A172 (cell line): ENCODE data around the gene UIMC1. TPM values are rescaled to one million over a fixed set of nuclear protein-coding genes. Genes with fewer than 3 reads are reported as not detected.
"Not testable (repeated sequence)": the region's sequence is repeated elsewhere in the genome, so short reads cannot be mapped to it uniquely, and the experiment has no call there.

Source experiments
- DNase-seq: peaks from one replicate; pipeline ENCODE4 v3.0.0-alpha.2; 2015; ENCODE audit warnings: low spot score
- total RNA-seq: library from RNA; depleted of rRNA; stranded (reverse); fragments of >200 nt; shearing (Covaris generic); gene quantifications from 2 replicates; pipeline ENCODE4 v1.2.3, GENCODE V29; 2014

Gene UIMC1
- total RNA-seq, 1 experiment from 2014 or later: 42.9 TPM

DNA sequence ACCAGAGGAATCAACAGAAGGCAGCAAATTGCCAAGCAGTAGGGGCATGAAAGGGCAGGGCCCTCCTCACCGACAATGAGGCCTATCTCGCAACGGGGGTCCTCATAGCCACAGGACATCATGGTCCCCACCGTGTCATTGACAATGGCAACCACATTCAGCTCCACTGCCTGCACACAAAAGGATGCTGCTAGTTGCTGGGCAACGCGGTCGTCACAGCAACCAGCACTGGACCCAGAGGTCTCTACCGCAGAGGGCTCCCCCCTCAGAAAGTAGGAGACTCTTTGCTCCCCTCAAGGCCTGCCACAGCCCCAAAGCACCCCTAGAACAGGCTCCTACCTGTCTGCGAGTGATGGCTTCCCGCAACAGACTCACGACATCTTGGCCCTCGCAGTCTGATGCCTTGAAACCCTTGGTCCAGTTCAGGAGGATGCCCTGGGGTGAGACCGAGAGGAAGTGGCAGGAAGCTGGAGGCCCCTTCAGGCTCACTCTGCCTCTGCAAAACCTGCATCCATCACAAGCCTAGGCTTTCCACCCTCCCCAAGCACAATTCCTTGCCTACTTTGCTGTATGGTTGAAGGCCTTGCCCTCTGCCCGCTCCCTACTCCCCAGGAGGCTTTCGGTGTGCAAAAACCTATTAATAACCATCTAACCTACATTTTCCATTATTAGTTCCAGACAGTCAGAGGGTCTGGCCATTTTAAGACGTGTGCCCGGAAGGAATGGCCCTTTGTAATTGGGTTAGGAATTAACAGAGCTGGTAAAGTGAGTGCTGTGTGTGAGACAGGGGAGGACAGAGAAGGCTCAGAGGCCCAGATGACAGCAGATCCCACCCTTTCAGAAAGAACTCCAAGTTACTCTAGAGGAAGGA lies 122.6 kb downstream of the UIMC1 start:
- no peak for DNase-seq

DNA sequence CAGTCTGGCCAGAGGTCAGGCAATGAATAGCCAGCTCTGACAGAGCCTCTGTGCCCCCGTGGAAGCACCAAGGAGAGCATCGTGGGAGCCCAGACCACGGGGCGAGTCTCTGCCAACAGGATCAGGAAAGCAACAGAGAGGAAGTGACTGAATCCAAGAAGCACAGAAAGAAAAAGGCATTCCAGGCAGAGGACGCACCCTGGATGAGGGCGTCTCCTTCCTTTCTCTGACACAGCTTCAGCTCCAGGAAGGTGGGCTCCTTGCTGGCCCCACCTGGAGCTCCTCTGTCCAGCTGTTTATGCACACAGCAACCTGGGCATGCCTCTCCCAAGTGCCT lies 124.0 kb downstream of the UIMC1 start:
- DNase-seq: peak; percentile 19

GRCh38 chr5:176881816-176882566 lies 124.6 kb downstream of the UIMC1 start:
- no peak for DNase-seq

DNA sequence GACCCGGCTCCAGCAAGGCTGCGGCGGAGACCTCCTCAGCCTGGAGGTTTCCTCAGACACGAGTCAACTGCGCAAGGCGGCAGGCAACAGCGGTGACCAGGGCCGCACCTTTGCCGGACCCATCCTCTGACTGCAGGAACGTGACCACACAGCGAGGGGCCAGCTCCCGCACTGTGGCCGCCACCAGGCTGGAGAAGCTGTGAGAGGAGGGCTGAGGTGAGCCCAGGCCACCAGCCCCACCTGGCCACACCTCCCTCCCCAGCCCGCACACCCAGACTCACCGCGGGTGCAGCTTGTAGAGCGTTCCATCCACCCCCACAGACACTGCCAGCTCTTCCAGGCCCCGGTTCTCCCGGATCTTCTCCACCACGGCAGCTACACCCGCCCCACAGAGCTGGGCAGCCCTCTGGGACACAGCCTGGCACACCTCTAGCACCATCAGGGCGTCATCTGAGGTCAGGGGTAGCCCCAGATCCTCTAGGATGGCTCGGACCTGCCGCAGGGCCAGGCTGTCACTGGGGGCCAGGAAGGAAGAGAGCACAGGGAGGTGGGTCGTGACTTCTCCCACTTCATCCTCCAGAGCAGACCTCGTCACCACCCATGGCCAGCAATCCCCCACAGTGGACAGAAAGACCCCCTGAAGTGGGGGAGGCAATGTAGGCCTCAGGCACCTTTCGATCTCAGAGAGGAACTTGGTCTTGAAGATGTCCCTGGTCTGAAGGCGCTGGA lies 125.4 kb downstream of the UIMC1 start:
- DNase-seq: no peak

DNA sequence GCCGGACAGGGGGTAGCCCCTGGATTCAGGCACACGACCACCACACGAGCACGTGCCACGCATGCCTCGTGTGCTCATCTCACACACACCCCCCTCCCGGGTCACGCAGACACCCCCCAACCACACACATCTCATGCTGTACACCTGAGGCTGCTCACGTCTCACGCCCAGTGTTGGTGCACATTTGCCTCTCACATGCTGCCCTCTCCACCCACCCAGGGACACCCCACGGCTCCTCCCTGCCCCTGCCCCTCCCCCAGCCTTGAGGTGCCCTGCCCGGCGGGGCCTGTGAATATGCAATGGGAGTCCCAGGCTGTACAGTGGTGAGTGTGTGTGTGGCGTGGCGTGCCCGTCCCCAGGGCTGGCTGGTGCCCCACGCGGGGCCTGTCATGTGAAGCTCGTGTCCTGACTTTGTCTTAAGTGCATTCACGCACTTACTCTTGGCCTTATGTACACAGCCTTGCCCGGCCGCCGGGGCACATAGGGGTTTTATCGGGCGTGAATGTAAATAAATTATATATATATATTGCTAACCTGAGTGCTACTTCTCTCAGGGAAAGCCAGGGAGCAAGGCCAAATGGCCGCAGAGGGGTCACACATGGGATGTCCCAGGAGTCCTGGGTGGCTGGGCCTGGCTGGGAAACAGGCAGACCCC lies 126.1 kb downstream of the UIMC1 start:
- DNase-seq: no peak

DNA sequence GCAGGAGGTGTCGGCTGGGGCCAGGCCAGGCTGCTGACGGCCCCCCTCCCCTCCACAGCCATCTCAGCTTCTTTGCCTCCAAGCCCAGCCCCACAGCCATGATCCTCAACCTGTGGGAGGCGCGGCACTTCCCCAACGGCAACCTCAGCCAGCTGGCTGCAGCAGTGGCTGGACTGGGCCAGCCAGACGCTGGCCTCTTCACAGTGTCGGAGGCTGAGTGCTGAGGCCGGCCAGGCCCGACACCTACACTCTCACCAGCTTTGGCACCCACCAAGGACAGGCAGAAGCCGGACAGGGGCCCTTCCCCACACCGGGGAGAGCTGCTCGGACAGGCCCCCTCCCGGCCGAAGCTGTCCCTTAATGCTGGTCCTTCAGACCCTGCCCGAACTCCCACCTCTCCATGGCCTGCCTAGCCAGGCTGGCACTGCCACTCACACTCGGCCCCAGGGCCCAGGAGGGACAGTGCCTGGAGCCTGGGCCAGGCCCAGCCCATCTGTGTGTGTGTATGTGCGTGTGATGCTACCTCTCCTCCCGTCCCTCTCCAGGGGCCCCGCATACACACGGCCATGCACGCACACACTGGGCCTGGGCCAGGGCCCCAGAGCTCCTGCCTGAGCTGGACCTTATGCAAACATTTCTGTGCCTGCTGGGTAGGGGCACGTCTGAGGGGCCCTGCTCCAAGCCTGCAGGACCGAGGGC lies 126.8 kb downstream of the UIMC1 start:
- no peak for DNase-seq

GRCh38 chr5:176878906-176879662 lies 127.5 kb downstream of the UIMC1 start:
- no peak for DNase-seq

DNA sequence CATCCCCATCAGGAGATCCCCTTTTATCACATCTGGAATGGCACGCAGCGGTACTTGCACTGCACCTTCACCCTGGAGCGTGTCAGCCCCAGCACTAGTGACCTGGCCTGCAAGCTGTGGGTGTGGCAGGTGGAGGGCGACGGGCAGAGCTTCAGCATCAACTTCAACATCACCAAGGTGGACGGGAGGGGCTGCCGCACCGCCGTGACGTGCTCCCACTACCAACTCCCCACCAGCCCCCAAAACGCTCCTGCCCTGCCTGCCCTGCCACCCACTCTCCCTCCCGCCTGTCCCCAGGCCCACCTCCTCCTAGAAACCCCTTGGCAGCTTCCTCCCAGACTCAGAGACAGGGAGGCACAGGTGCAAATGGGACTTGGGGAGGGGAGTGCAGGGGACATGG lies 128.1 kb downstream of the UIMC1 start:
- no peak for DNase-seq

GRCh38 chr5:176877793-176878331 lies 128.7 kb downstream of the UIMC1 start:
- DNase-seq: no peak

DNA sequence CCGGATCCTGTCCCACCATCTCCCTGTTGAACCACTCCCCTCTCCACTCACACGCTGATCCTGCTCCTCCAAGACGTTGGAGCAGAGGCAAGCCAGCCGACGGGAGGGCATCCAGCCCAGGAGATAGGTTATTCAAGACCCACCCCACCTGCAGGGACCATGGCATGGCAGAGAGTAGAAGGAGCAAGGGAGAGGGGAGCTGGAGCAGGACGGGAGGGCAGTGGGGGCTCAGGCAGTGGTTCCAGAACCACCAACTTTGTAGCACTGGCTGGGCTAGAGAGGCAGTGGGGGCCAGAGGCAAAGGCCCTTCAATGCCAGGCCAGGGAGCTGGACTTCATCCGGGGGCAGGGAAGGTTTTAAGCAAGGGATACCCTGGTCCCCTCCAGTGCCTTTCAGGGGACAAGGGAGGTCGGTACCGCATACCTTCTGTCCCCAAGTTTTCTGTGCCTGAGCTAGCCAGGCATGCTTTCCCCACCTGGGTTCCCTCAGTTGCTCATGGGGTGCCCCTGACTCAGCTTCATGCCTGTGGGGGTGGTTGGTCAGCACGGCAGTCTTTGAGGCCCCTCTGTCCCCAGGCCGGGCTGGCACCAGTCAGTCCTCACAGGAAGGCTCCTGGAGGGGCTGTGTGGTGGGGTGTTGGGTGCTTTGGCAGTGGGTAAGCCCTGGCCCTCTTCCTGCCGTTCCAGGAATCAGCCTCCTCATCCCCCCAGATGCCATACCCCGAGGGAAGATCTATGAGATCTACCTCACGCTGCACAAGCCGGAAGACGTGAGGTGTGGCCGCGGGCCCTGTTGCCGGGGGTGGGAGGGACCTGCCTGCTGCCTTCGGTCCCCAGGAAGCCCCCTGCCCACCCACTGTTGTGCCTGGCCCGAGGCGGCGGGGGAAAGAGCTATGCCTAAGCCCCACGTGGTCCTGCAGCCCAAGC lies 129.8 kb downstream of the UIMC1 start:
- no peak for DNase-seq

- DNase-seq: no peak
These were observed 130.6 kb downstream of the UIMC1 start for GRCh38 chr5:176875783-176876505.

- DNase-seq: no peak
These were observed 131.5 kb downstream of the UIMC1 start for GRCh38 chr5:176875014-176875550.

GRCh38 chr5:176874198-176874780 lies 132.3 kb downstream of the UIMC1 start:
- DNase-seq: no peak

GRCh38 chr5:176873541-176874172 lies 132.9 kb downstream of the UIMC1 start:
- no peak for DNase-seq

GRCh38 chr5:176873011-176873410 lies 133.6 kb downstream of the UIMC1 start:
- DNase-seq: not testable (repeated sequence)

- not testable (repeated sequence) for DNase-seq
These were observed 134.0 kb downstream of the UIMC1 start for GRCh38 chr5:176872586-176872985.

DNA sequence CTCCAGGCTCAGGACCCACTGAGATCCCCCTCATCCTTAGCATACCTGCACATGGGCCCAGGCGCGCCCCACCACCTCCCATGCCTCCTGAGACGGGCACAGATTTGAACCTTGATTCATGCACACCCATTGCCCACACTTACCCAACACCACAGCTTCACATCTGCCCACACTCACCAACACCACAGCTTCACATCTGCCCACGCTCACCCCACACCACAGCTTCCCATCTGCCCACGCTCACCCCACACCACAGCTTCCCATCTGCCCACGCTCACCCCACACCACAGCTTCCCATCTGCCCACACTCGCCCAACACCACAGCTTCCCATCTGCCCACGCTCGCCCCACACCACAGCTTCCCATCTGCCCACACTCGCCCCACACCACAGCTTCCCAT lies 135.9 kb downstream of the UIMC1 start:
- not testable (repeated sequence) for DNase-seq
